RWPE2 (cell line): Measurements from ENCODE around the gene AIFM1.

Experiments
- ATAC-seq: fragments of 200-7000 bp; cut with Tn5 transposase; 3 replicates; pipeline ENCODE4 v1.9.1; 2021; ENCODE audit warnings: low read depth
- DNase-seq: peaks from one replicate; pipeline ENCODE4 v3.0.0-alpha.2; 2020; ENCODE audit warnings: low spot score
- H3K27ac ChIP-seq: fragments of 450-650 bp; 2 replicates; pipeline ENCODE4 v1.5.1; 2017; ENCODE audit warnings: mild to moderate bottlenecking; ENCODE audit not compliant: poor library complexity, severe bottlenecking
- H3K27me3 ChIP-seq: fragments of 250-450 bp; sonication (Bioruptor Pico); 2 replicates; pipeline ENCODE4 v1.5.1; 2021; ENCODE audit warnings: mild to moderate bottlenecking, moderate library complexity; ENCODE audit not compliant: insufficient read depth, poor library complexity, severe bottlenecking
- H3K36me3 ChIP-seq: fragments of 250-450 bp; sonication (Bioruptor Pico); 2 replicates; pipeline ENCODE4 v1.5.1; 2020; ENCODE audit warnings: low read depth, mild to moderate bottlenecking, moderate library complexity
- H3K4me1 ChIP-seq: fragments of 250-450 bp; sonication (Bioruptor Pico); 2 replicates; pipeline ENCODE4 v1.5.1; 2021; ENCODE audit warnings: mild to moderate bottlenecking, moderate library complexity; ENCODE audit not compliant: insufficient read depth, poor library complexity, severe bottlenecking
- H3K4me3 ChIP-seq: fragments of 250-450 bp; sonication (Bioruptor Pico); 2 replicates; pipeline ENCODE4 v1.5.1; 2021; ENCODE audit warnings: mild to moderate bottlenecking, moderate library complexity; ENCODE audit not compliant: severe bottlenecking
- H3K9me3 ChIP-seq: fragments of 250-450 bp; sonication (Bioruptor Pico); 2 replicates; pipeline ENCODE4 v1.5.1; 2021; ENCODE audit warnings: mild to moderate bottlenecking, moderate library complexity; ENCODE audit not compliant: severe bottlenecking
- CTCF ChIP-seq: fragments of 450-650 bp; IDR thresholded peaks from one replicate; pipeline ENCODE4 v1.5.1; 2017; ENCODE audit warnings: mild to moderate bottlenecking, moderate library complexity; ENCODE audit not compliant: poor library complexity, severe bottlenecking

Gene AIFM1

DNA sequence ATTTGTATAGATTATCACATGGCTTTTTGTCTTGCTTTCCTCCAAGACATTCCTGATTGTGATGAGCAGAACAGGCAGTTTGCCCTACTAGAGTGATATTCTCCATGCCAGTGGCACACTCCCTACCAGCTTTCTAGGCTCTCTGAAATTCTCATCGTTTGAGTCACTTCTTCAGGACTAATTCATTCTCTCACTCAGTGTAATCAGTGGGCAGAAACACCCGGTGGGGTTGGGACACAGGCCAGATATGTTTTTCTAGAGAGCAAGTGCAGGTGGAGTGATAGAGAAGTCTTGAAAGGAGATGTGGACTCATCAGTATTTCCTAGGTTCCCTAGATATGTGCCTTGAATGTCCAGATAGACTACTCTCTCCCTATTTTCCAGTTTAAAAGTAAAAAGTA is 19.2 kb upstream of the AIFM1 start:
- Histone ChIP-seq H3K27me3 (no peaks in the 10 kb centered on the region), H3K4me1 (no peaks in the 10 kb centered on the region), H3K36me3 (no peaks in the 10 kb centered on the region), H3K27ac (no peak overlapping the region), H3K4me3 (no peak overlapping the region), H3K9me3 (no peaks in the 10 kb centered on the region)
- ATAC-seq: no peak
- TF ChIP-seq CTCF: no peak
- DNase-seq: no peak

DNA sequence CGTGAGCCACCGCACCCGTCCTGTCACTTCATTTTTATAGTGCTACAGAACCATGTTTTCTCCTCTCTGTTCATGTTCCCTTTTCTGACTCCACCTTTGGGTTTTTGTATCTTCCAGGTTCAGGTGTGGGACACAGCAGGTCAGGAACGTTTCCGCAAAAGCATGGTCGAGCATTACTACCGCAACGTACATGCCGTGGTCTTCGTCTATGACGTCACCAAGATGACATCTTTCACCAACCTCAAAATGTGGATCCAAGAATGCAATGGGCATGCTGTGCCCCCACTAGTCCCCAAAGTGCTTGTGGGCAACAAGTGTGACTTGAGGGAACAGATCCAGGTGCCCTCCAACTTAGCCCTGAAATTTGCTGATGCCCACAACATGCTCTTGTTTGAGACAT is 18.5 kb upstream of the AIFM1 start:
- H3K27ac ChIP-seq: no peak overlapping the region
- H3K27me3 ChIP-seq: no peaks in the 10 kb centered on the region
- no peaks in the 10 kb centered on the region for H3K4me1 ChIP-seq
- no peak for TF ChIP-seq CTCF
- H3K4me3 ChIP-seq: no peak overlapping the region
- no peaks in the 10 kb centered on the region for H3K9me3 ChIP-seq
- no peak for DNase-seq
- H3K36me3 ChIP-seq: no peaks in the 10 kb centered on the region
- ATAC-seq: no peak

GRCh38 chrX:130179579-130180215 is 14.1 kb upstream of the AIFM1 start:
- Histone ChIP-seq H3K36me3 (no peaks in the 10 kb centered on the region), H3K4me3 (no peak overlapping the region), H3K9me3 (no peaks in the 10 kb centered on the region), H3K27ac (no peak overlapping the region), H3K4me1 (no peaks in the 10 kb centered on the region), H3K27me3 (no peaks in the 10 kb centered on the region)
- TF ChIP-seq CTCF: no peak
- DNase-seq (no peak), ATAC-seq (no peak)

DNA sequence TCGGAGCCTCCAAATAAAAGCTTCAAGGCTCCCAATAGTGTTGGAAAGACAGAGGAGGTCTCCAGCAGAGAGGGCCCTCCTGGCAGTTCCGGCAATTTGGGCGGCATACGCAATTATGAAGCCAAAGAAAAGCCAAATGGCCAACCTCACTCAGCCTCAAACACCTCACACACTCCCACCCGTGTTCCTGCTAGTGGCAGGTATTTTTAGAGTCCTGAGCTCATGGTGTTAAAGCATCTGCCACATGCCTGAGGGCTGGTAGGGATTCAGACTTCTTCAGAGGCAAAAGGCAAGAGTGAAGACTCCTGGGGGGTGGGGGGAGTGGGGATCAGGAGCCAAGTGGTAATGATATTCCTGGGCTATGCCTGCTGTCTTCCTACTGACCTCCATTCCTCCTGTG is 13.5 kb upstream of the AIFM1 start:
- Histone ChIP-seq H3K27ac (no peak overlapping the region), H3K9me3 (no peaks in the 10 kb centered on the region), H3K27me3 (no peaks in the 10 kb centered on the region), H3K4me3 (no peak overlapping the region), H3K4me1 (no peaks in the 10 kb centered on the region), H3K36me3 (no peaks in the 10 kb centered on the region)
- no peak for TF ChIP-seq CTCF
- no peak for ATAC-seq
- no peak for DNase-seq

GRCh38 chrX:130176942-130177341 is 11.3 kb upstream of the AIFM1 start:
- Histone ChIP-seq H3K4me3 (no peak overlapping the region), H3K4me1 (peaks cover 10% of the 10 kb centered on the region), H3K27me3 (no peaks in the 10 kb centered on the region), H3K9me3 (no peaks in the 10 kb centered on the region), H3K36me3 (no peaks in the 10 kb centered on the region), H3K27ac (no peak overlapping the region)
- no peak for TF ChIP-seq CTCF
- no peak for ATAC-seq
- no peak for DNase-seq
